HepG2 (cell line): Measurements from ENCODE around the gene SRPK3. TPM values are rescaled to one million over a fixed set of nuclear protein-coding genes. Genes with fewer than 3 reads are reported as not detected.

Experiments
- ATAC-seq: fragments of 200-7000 bp; cut with Tn5 transposase; 3 replicates; pipeline ENCODE4 v1.9.1; 2020; ENCODE audit warnings: mild to moderate bottlenecking, moderate library complexity
- BruUV-seq: library from RNA; stranded (reverse); fragments of 400-500 nt; replicated peaks from 2 replicates; lab custom pipeline; 2021; lab: Mats Ljungman, UMichigan
- CTCF ChIA-PET: fragments of 300-600 bp; formaldehyde crosslinking; extraction: SDS; loops from one replicate; lab custom pipeline; 2021; ENCODE audit warnings: low total read pairs, inconsistent platforms, low intra/inter-chr PET ratio; lab: Yijun Ruan, JAX
- POLR2A ChIA-PET: fragments of 350-600 bp; sonication (Branson Sonifier 250); formaldehyde crosslinking; loops from one replicate; lab custom pipeline; 2020; ENCODE audit warnings: antibody characterized with exemption, inconsistent platforms; lab: Yijun Ruan, JAX
- DNase-seq: peaks from one replicate; pipeline ENCODE4 v3.0.0-alpha.2; 2015; ENCODE audit warnings: low spot score
- FAIRE-seq: peaks from 3 replicates; lab custom pipeline; 2011; peaks lifted over from hg19 to GRCh38; lab: Jason Lieb, UNC
- H2AFZ ChIP-seq: one replicate; pipeline ENCODE4 v1.6.1; 2011; ENCODE audit warnings: low read length, inconsistent platforms
- H3K27ac ChIP-seq: fragments of 300-600 bp; 3 replicates; pipeline ENCODE4 v1.8.0; 2011; ENCODE audit warnings: mixed run types, mild to moderate bottlenecking, mixed read lengths, low read length, inconsistent platforms; ENCODE audit not compliant: insufficient read depth; ENCODE audit errors: extremely low read length
- H3K27me3 ChIP-seq, 2 experiments: fragments of 200-600 bp in 1 of 2; 2 replicates in 1 of 2; 3 replicates in 1 of 2; pipeline versions ENCODE4 v1.6.0 to v1.8.0; 2011; ENCODE audit warnings: low read length in 2 of 2, mild to moderate bottlenecking in 2 of 2, moderate library complexity in 2 of 2, inconsistent platforms in 1 of 2; ENCODE audit not compliant: insufficient read depth in 2 of 2, control insufficient read depth in 1 of 2
- H3K36me3 ChIP-seq, 2 experiments: fragments of 200-600 bp in 1 of 2; replicated peaks in 1 of 2; 2 replicates in 1 of 2; 3 replicates in 1 of 2; pipeline versions ENCODE4 v1.5.1 to v1.8.0; 2011; ENCODE audit warnings: low read length in 2 of 2, inconsistent platforms in 1 of 2; ENCODE audit not compliant: insufficient read depth in 2 of 2, control insufficient read depth in 1 of 2
- H3K4me1 ChIP-seq: 2 replicates; pipeline ENCODE4 v1.5.1; 2012; ENCODE audit warnings: low read length, inconsistent platforms; ENCODE audit not compliant: insufficient read depth
- H3K4me2 ChIP-seq: 2 replicates; pipeline ENCODE4 v1.6.0; 2011; ENCODE audit warnings: low read depth, low read length, inconsistent platforms
- H3K4me3 ChIP-seq, 3 experiments: fragments of 200-600 bp in 1 of 3; sonication (generic), shearing (Covaris generic) in 1 of 3; replicated peaks in 1 of 3; 2 replicates each; pipeline ENCODE4 v1.5.1; 2011 to 2016; ENCODE audit warnings: low read length in 3 of 3, inconsistent platforms in 2 of 3, low read depth in 2 of 3, mild to moderate bottlenecking in 2 of 3, control low read depth in 1 of 3, mixed read lengths in 1 of 3; ENCODE audit not compliant: insufficient read depth in 1 of 3
- H3K79me2 ChIP-seq: one replicate; pipeline ENCODE4 v1.6.1; 2011; ENCODE audit warnings: low read length, inconsistent platforms; ENCODE audit not compliant: insufficient read depth
- H3K9ac ChIP-seq: 2 replicates; pipeline ENCODE4 v1.6.0; 2011; ENCODE audit warnings: mild to moderate bottlenecking, low read depth, low read length, inconsistent platforms; ENCODE audit not compliant: insufficient read depth
- H3K9me3 ChIP-seq: 2 replicates; pipeline ENCODE4 v1.5.1; 2012; ENCODE audit warnings: mild to moderate bottlenecking, low read length
- H4K20me1 ChIP-seq: 2 replicates; pipeline ENCODE4 v1.6.0; 2011; ENCODE audit warnings: inconsistent platforms, mild to moderate bottlenecking, low read length, moderate library complexity; ENCODE audit not compliant: insufficient read depth
- NR3C1 ChIP-seq: sonication (generic); formaldehyde crosslinking; IDR thresholded peaks from 2 replicates; pipeline ENCODE4 v1.4.0; 2020; ENCODE audit warnings: missing genetic modification reagents
- REXO4 ChIP-seq: sonication (generic); formaldehyde crosslinking; IDR thresholded peaks from 2 replicates; pipeline ENCODE4 v1.8.0; 2022; ENCODE audit warnings: missing genetic modification reagents, mild to moderate bottlenecking, borderline replicate concordance
- SYNCRIP ChIP-seq: fragments of 200-400 bp; formaldehyde crosslinking; IDR thresholded peaks from 2 replicates; pipeline ENCODE4 v1.6.1; 2018; ENCODE audit warnings: mild to moderate bottlenecking, low read depth, low read length; ENCODE audit not compliant: insufficient read depth
- TERF1 ChIP-seq: sonication (generic); formaldehyde crosslinking; IDR thresholded peaks from 2 replicates; pipeline ENCODE4 v1.8.0; 2022; ENCODE audit warnings: mild to moderate bottlenecking, missing genetic modification reagents, moderate library complexity
- TRIM24 ChIP-seq: sonication (generic); formaldehyde crosslinking; IDR thresholded peaks from 2 replicates; pipeline ENCODE4 v1.8.0; 2022; ENCODE audit warnings: mild to moderate bottlenecking, missing genetic modification reagents
- WGBS: methylation state at CpG from one replicate; pipeline ENCODE4 v1.1.6; 2017; ENCODE audit warnings: low lambda C conversion rate; 5-methylcytosine and 5-hydroxymethylcytosine counted together
- in situ Hi-C: cut with HindIII; loops from 2 replicates; pipeline ENCODE4 v1.10.0; 2017; ENCODE audit warnings: low pct_unique_long_range_greater_than_20kb; ENCODE audit not compliant: extremely low pct_ligation_motif_present
- intact Hi-C: fragments of 100-400 bp; cut with micrococcal nuclease; formaldehyde crosslinking; loops from one replicate; pipeline ENCODE4 v1.10.0; 2022; ENCODE audit not compliant: unreplicated experiment
- polyA plus RNA-seq, 8 experiments: library from polyadenylated mRNA; depleted of rRNA in 3 of 8; stranded (reverse) in 7 of 8; unstranded in 1 of 8; fragments of >200 nt; fragmentation: Illumina TruSeq in 4 of 8; extraction: Trizol in 4 of 8; gene quantifications; 2 replicates each; pipeline versions ENCODE4 v1.2.1 to v1.2.3, GENCODE V29; 2011 to 2016; ENCODE audit warnings: low read depth in 4 of 8, missing spikeins in 1 of 8, mixed read lengths in 1 of 8; ENCODE audit not compliant: insufficient read depth in 1 of 8
- total RNA-seq, 5 experiments: library from RNA; depleted of rRNA; stranded (reverse); fragments of >200 nt; fragmentation: Illumina TruSeq; extraction: Trizol; gene quantifications; 2 replicates each; pipeline ENCODE4 v1.2.3, GENCODE V29; 2016; ENCODE audit warnings: low read depth in 1 of 5
- TF ChIP-seq, protein P1 (sequence below): sonication (generic); formaldehyde crosslinking; IDR thresholded peaks from 2 replicates; pipeline ENCODE4 v1.8.1; 2023; ENCODE audit warnings: mild to moderate bottlenecking, missing genetic modification reagents

The SRPK3 gene
- total and polyA plus RNA-seq, 2 of the 13 experiments (the other 11 are each of a cell fraction or from before 2014, with no cell fraction given): 0.22 to 0.30 TPM

GRCh38 chrX:153772316-153773217 lies 8.3 kb upstream of the SRPK3 start (continued):
- TF ChIP-seq, protein P1, sequence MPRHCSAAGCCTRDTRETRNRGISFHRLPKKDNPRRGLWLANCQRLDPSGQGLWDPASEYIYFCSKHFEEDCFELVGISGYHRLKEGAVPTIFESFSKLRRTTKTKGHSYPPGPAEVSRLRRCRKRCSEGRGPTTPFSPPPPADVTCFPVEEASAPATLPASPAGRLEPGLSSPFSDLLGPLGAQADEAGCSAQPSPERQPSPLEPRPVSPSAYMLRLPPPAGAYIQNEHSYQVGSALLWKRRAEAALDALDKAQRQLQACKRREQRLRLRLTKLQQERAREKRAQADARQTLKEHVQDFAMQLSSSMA (CRISPR knock-in tag): no peak
- TF ChIP-seq TERF1 (no peak), SYNCRIP (no peak)

DNA sequence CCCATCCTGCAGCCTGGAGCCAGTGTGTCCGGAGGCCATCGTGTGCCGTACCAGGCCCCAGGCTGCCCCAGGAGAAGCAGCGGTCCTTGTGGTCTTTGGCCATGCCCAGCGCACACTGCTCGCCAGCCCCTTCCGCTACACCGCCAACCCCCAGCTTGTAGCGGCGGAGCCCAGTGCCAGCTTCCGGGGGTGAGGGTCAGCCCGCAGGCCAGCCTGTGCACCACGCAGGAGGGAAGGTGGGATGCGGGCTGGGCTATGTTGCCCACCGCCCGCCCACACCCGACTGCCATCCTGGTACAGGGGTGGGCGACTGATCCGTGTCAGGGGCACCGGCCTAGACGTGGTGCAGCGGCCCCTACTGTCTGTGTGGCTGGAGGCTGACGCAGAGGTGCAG lies 7.6 kb upstream of the SRPK3 start:
- CTCF ChIA-PET: no interaction called here
- WGBS: no CpG with 5 or more reads among the region's 23 CpGs
- no TSS peak for BruUV-seq
- in situ Hi-C loops: no loop called here
- H3K4me3 ChIP-seq: no peak overlapping the region
- H4K20me1 ChIP-seq: no peaks in the 10 kb centered on the region
- FAIRE-seq (no peak), ATAC-seq (no peak), DNase-seq (no peak)
- no peak overlapping the region for H3K9ac ChIP-seq
- H3K4me1 ChIP-seq: no peaks in the 10 kb centered on the region
- H2AFZ ChIP-seq: no peak overlapping the region
- no peaks in the 10 kb centered on the region for H3K36me3 ChIP-seq
- H3K79me2 ChIP-seq: no peaks in the 10 kb centered on the region
- POLR2A ChIA-PET: no interaction called here
- intact Hi-C loops: no loop called here
- TF ChIP-seq REXO4 (CRISPR knock-in tag) (no peak), TRIM24 (CRISPR knock-in tag) (no peak), NR3C1 (CRISPR knock-in tag) (no peak)
- TF ChIP-seq, all 625 proteins: peak for 0
- H3K27me3 ChIP-seq: no peaks in the 10 kb centered on the region
- H3K4me2 ChIP-seq: no peak overlapping the region
- no peaks in the 10 kb centered on the region for H3K9me3 ChIP-seq
- H3K27ac ChIP-seq: no peak overlapping the region
